NT2/D1 (cell line): ENCODE results near the gene ZNF200.
"Not testable (repeated sequence)": the region's sequence is repeated elsewhere in the genome, so short reads cannot be mapped to it uniquely, and the experiment has no call there.

ENCODE experiments used
- DNase-seq: peaks from one replicate; pipeline ENCODE4 v3.0.0-alpha.2; 2011; ENCODE audit warnings: low read depth, low spot score
- H3K27me3 ChIP-seq: 2 replicates; pipeline ENCODE4 v1.6.0; 2011; ENCODE audit warnings: mild to moderate bottlenecking; ENCODE audit not compliant: insufficient read length, insufficient read depth
- H3K36me3 ChIP-seq: 2 replicates; pipeline ENCODE4 v1.6.1; 2011; ENCODE audit warnings: mild to moderate bottlenecking, low read length, mixed read lengths; ENCODE audit not compliant: insufficient read depth, insufficient read length
- H3K4me1 ChIP-seq: 2 replicates; pipeline ENCODE4 v1.5.1; 2011; ENCODE audit not compliant: insufficient read depth, insufficient read length
- H3K4me3 ChIP-seq: 2 replicates; pipeline ENCODE4 v1.5.1; 2011; ENCODE audit warnings: low read depth; ENCODE audit not compliant: insufficient read length
- H3K9ac ChIP-seq: 2 replicates; pipeline ENCODE4 v1.6.0; 2011; ENCODE audit warnings: low read depth; ENCODE audit not compliant: insufficient read length
- H3K9me3 ChIP-seq: 2 replicates; pipeline ENCODE4 v1.5.1; 2011; ENCODE audit warnings: mild to moderate bottlenecking, low read length; ENCODE audit not compliant: insufficient read depth
- SUZ12 ChIP-seq: IDR thresholded peaks from 2 replicates; pipeline ENCODE4 v1.6.1; 2011; ENCODE audit not compliant: insufficient read length, insufficient read depth; ENCODE audit errors: extremely low read depth
- YY1 ChIP-seq: IDR thresholded peaks from 2 replicates; pipeline ENCODE4 v1.6.1; 2011; ENCODE audit not compliant: insufficient read length, insufficient read depth
- ZNF274 ChIP-seq: IDR thresholded peaks from 2 replicates; pipeline ENCODE4 v1.6.1; 2011; ENCODE audit warnings: mild to moderate bottlenecking, low read depth, low read length

ZNF200 gene

DNA sequence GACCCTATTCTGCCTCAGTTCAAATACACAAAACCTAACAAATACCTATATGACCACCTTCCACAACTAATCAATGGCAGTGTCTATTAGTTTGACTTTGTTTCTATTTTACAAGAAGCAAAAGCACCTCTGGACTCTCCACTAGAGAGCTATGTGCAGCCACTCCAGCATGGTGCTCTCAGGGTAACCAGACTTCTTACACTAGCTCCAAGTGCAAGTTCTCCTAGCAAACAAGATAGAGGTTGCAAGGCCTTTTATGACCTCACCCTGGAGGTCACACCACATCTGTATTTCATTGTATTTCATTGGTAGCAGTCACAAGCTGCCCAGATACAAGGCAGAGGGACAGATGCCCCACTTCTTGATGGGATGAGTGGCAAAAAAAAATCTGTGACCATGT is 40.0 kb upstream of the ZNF200 start:
- Histone ChIP-seq H3K9ac (no peak overlapping the region), H3K4me3 (no peak overlapping the region)
- TF ChIP-seq SUZ12 (no peak), ZNF274 (no peak), YY1 (no peak)

DNA sequence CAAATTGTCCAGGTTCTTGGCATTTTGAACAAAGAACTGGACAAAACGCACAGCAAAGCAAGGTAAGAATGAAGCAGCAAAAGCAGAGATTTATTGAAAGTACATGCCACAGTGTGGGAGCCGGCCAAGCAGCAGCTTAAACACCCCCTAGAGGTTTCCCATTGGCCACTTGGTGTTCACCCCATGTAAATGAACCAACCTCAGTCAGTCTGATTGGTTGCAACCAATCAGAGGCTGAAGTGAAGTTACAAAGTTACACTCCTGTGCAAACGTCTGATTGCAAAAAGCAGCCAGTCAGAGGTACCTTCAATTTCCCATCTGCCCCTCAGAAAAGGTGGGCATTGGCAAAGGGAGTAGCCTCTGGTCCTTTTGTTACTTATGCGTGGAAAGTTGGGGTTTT is 39.5 kb upstream of the ZNF200 start:
- no peaks in the 10 kb centered on the region for H3K9me3 ChIP-seq
- H3K27me3 ChIP-seq = no peaks in the 10 kb centered on the region
- H3K36me3 ChIP-seq = no peaks in the 10 kb centered on the region
- no peak for TF ChIP-seq SUZ12
- TF ChIP-seq ZNF274 = no peak
- TF ChIP-seq YY1 = no peak
- H3K9ac ChIP-seq = no peak overlapping the region
- peaks cover 4% of the 10 kb centered on the region for H3K4me1 ChIP-seq
- H3K4me3 ChIP-seq = no peak overlapping the region
- no peak for DNase-seq

More for the DNA sequence above, 40.0 kb upstream of the ZNF200 start:
- H3K4me1 ChIP-seq = peaks cover 4% of the 10 kb centered on the region
- H3K9me3 ChIP-seq = no peaks in the 10 kb centered on the region
- no peaks in the 10 kb centered on the region for H3K27me3 ChIP-seq
- no peak for DNase-seq
- H3K36me3 ChIP-seq = no peaks in the 10 kb centered on the region

DNA sequence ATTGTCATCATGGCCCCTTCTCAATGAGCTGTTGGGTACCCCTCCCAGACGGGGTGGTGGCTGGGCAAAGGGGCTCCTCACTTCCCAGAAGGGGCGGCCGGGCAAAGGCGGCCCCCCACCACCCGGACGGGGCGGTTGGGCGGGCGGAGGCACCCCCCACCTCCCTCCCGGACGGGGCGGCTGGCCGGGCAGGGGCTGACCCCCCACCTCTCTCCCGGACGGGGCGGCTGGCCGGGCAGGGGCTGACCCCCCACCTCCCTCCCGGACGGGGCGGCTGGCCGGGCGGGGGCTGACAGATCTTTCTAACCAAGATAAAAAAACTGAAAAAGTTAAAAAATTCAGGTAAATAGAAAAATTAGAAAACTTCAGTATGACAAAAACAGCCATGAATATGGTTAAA is 36.3 kb upstream of the ZNF200 start:
- not testable (repeated sequence) for H3K36me3 ChIP-seq, H3K9ac ChIP-seq, H3K9me3 ChIP-seq, DNase-seq, H3K4me3 ChIP-seq, H3K4me1 ChIP-seq, H3K27me3 ChIP-seq

DNA sequence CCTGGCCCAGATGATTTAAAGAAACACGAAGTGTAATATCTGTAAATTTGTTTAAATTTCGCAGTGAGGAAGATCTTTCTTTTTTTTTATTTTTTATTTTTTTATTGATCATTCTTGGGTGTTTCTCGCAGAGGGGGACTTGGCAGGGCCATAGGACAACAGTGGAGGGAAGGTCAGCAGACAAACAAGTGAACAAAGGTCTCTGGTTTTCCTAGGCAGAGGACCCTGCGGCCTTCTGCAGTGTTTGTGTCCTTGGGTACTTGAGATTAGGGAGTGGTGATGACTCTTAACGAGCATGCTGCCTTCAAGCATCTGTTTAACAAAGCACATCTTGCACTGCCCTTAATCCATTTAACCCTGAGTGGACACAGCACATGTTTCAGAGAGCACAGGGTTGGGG is 35.8 kb upstream of the ZNF200 start:
- H3K27me3 ChIP-seq, H3K4me3 ChIP-seq, H3K4me1 ChIP-seq, H3K9ac ChIP-seq, DNase-seq, H3K36me3 ChIP-seq, H3K9me3 ChIP-seq: not testable (repeated sequence)

DNA sequence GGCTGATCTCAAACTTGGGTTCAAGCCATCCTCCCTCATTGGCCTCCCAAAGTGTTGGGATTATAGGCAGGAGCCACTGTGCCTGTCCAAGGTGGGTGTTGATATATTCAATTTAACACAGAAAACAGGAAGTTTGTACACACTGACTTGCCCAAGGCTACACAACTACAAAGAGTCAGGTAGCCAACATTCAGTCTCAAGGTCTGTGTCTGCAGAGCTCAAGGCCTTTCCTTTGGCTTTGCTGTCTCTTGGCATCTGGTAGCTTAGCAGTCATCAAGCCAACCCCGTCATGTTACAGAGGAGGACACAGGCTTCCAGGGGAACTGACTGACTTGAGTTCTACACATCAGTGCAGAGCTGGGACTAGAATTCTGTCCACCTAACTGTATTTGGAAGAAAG is 33.3 kb upstream of the ZNF200 start:
- H3K9me3 ChIP-seq = no peaks in the 10 kb centered on the region; the same call in 1 of the 2 replicates
- H3K9ac ChIP-seq = no peak overlapping the region
- no peaks in the 10 kb centered on the region for H3K36me3 ChIP-seq
- no peaks in the 10 kb centered on the region for H3K27me3 ChIP-seq
- H3K4me3 ChIP-seq = no peak overlapping the region
- no peaks in the 10 kb centered on the region for H3K4me1 ChIP-seq
- no peak for DNase-seq
- TF ChIP-seq SUZ12 (no peak), ZNF274 (no peak), YY1 (no peak)

DNA sequence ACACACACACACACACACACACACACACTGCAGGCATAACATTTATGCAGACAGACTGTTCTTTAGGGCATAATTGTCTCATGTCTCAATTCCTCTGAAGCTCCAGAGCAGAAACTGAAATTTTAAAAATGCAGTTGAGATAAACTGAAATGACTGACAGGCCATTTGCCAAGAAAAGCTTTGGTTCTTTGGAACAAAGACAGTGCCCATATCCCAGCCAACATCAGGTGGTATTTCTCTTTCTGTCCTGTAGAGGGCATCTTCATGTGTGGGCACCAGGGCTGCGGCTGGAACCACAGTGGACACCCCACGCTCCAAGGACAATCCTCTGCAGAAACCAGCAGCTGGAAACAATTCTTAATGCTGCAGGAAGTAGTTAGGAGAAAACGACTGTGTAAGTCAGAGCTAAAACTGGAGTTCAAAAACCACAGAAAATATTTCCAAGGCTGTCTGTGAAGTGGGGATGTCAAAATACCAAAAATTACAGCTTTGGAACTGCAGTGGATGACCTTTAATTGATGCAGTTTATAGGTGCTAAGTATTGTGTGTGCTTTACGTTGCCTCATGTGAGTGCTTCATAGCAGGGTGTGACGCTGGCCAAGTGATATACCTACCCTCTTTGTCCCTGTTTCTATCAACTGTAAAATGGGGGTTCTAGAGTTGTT is 32.0 kb upstream of the ZNF200 start:
- Histone ChIP-seq H3K4me3 (no peak overlapping the region), H3K9me3 (no peaks in the 10 kb centered on the region; the same call in 1 of the 2 replicates)

DNA sequence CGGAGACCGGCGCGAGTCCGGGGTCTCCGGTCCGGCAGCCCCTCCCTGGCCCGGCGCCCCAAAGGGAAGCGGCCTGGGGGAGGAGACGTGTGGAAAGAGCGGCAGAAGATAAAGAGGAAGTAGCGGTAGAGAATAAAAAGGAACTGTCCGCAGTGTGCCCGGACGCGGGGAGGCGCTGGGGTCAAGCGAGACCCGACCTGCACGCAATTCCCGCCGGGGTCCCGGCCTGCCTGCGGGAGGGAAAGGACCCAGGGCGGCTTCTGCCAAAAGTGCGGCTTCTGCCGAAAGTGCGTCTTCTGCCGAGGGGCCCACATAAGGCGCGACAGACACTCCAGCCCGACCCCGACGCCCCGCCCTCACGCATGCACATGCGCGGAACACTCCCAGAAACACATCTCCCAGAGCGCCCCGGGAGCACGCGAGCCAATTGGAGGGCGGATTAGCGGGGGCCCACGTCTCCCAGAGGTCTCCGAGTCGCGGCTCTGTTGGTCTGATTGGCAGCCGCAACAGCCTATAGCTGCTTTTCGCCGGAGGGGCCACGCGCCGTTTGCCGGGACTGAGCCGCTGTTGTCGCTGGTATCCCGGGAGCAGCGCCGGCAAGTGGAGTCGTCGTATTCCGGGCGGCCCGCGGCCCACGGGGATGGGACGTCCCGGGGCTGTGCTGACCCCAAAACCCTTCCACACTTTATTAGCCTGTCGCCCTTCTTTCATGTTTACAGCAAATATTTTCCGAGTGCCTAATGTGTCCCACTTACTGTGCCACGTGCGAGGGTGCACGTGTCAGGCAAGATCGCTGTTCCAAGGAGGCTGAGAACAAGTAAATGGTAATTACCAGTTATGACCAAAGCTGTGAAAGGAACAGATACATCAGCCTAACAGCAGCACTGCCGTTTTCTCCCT is 29.4 kb upstream of the ZNF200 start:
- Histone ChIP-seq H3K36me3 (no peaks in the 10 kb centered on the region), H3K4me3 (peak overlapping the region; percentile 81), H3K4me1 (peaks cover 5% of the 10 kb centered on the region), H3K27me3 (no peaks in the 10 kb centered on the region), H3K9me3 (no peaks in the 10 kb centered on the region; the same call in 1 of the 2 replicates), H3K9ac (peak overlapping the region; percentile 83)
- TF ChIP-seq ZNF274 (no peak), YY1 (no peak), SUZ12 (no peak)
- DNase-seq = peak; percentile 98

More for the DNA sequence above, 32.0 kb upstream of the ZNF200 start:
- Histone ChIP-seq H3K36me3 (no peaks in the 10 kb centered on the region), H3K27me3 (no peaks in the 10 kb centered on the region), H3K4me1 (peaks cover 5% of the 10 kb centered on the region), H3K9ac (no peak overlapping the region)
- DNase-seq = no peak
- TF ChIP-seq SUZ12 (no peak), ZNF274 (no peak), YY1 (no peak)

DNA sequence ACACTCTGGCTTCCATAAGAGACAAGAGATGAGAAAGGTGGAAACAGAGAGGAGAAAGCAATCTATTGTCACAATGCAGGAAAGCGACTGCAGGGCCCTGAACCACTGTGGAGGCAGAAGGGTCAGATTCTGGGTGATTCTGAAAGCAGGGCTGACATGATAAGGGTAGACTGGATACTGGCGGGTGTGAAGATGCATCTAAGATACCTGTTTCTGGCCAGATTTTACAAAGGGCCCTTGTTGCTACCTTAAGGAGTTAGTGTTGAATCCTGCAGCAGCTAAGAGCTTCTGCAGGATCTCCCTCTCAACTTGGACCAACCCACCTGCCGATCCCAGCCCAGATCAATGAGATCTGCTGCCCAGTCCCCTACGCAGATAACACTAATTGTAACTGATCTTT is 27.6 kb upstream of the ZNF200 start:
- no peaks in the 10 kb centered on the region; the same call in 1 of the 2 replicates for H3K9me3 ChIP-seq
- H3K27me3 ChIP-seq = no peaks in the 10 kb centered on the region

More for the DNA sequence above, 27.6 kb upstream of the ZNF200 start:
- no peak for TF ChIP-seq ZNF274
- no peak for TF ChIP-seq YY1
- TF ChIP-seq SUZ12 = no peak
- Histone ChIP-seq H3K4me3 (no peak overlapping the region), H3K4me1 (peaks cover 5% of the 10 kb centered on the region), H3K36me3 (no peaks in the 10 kb centered on the region), H3K9ac (peak overlapping the region; percentile 11)
- DNase-seq = no peak
